ENCODE data around the gene GOLIM4. TPM values are rescaled to one million over a fixed set of nuclear protein-coding genes. Genes with fewer than 3 reads are reported as not detected.
A peak's percentile ranks its signal among the peaks of the same experiment; 100 is the strongest.

The GOLIM4 gene
- total and polyA plus RNA-seq, 2 of the 13 experiments (the other 11 are each of a cell fraction or from before 2014, with no cell fraction given) = 10.9 to 47.7 TPM

- TF ChIP-seq ZNF740 (CRISPR knock-in tag; IDR thresholded peaks at IDR 0.05) (no peak), ZNF562 (CRISPR knock-in tag; IDR thresholded peaks at IDR 0.05; ENCODE audit: borderline replicate concordance) (no peak), SCMH1 (CRISPR knock-in tag; IDR thresholded peaks at IDR 0.05; ENCODE audit: borderline replicate concordance) (no peak), ETV5 (CRISPR knock-in tag; IDR thresholded peaks at IDR 0.05; ENCODE audit: borderline replicate concordance) (no peak), ZNF646 (CRISPR knock-in tag; IDR thresholded peaks at IDR 0.05) (no peak), HDAC1 (CRISPR knock-in tag; IDR thresholded peaks at IDR 0.05) (peak; percentile 61; the same call in 1 of the 2 replicates), NR2C2 (CRISPR knock-in tag; IDR thresholded peaks at IDR 0.05; ENCODE audit: borderline replicate concordance) (peak; percentile 62; the same call in 1 of the 2 replicates), ZMYM4 (CRISPR knock-in tag; IDR thresholded peaks at IDR 0.05) (no peak), FOXP4 (CRISPR knock-in tag; IDR thresholded peaks at IDR 0.05) (no peak; the same call in 1 of the 2 replicates), ZNF691 (CRISPR knock-in tag; IDR thresholded peaks at IDR 0.05; ENCODE audit: borderline replicate concordance, low read depth) (no peak), GATAD1 (CRISPR knock-in tag; IDR thresholded peaks at IDR 0.05) (0 out of 2 replicates have a peak, but pooled peaks have one; percentile 25), NAIF1 (CRISPR knock-in tag; IDR thresholded peaks at IDR 0.05; ENCODE audit: borderline replicate concordance) (no peak), ZBTB37 (CRISPR knock-in tag; IDR thresholded peaks at IDR 0.05) (peak; percentile 84; the same call in 1 of the 2 replicates), ZBTB1 (CRISPR knock-in tag; IDR thresholded peaks at IDR 0.05; ENCODE audit: borderline replicate concordance) (no peak), ZNF367 (CRISPR knock-in tag; IDR thresholded peaks at IDR 0.05; ENCODE audit: borderline replicate concordance) (no peak), JUND (CRISPR knock-in tag; IDR thresholded peaks at IDR 0.05) (no peak), SP140L (CRISPR knock-in tag; IDR thresholded peaks at IDR 0.05; ENCODE audit: borderline replicate concordance) (no peak), ZNF160 (CRISPR knock-in tag; IDR thresholded peaks at IDR 0.05) (no peak)
Observed at GRCh38 chr3:168094877-168095610, 680 bp downstream of the GOLIM4 start (continued).

All from HepG2 (cell line).